ENCODE measurements around the gene EEA1. TPM values are rescaled to one million over a fixed set of nuclear protein-coding genes. Genes with fewer than 3 reads are reported as not detected.
A peak's percentile ranks its signal among the peaks of the same experiment; 100 is the strongest.

The EEA1 gene
- total RNA-seq, 1 donor from 2014 or later, result 23.0 TPM

DNA sequence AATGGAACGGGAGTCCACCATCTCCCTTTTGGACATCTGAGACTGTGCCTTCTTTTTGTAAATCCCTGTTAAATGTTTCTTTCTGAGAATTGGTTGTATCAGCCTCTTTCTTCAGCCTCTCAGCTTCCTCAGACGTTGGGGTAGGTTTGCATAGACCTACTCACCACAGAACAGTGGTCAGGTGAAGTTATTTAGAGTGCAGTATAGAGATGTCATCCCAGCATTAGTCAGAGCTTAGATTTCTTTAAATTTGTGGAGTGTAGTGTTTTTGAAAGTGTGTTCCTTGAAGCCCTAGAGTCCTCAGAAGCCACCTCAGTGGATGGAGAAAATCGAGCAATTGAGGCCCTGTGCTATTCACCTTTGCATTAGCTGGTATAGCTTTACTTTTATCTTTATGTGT lies 8.9 kb upstream of the EEA1 start:
- no peak for DNase-seq

DNA sequence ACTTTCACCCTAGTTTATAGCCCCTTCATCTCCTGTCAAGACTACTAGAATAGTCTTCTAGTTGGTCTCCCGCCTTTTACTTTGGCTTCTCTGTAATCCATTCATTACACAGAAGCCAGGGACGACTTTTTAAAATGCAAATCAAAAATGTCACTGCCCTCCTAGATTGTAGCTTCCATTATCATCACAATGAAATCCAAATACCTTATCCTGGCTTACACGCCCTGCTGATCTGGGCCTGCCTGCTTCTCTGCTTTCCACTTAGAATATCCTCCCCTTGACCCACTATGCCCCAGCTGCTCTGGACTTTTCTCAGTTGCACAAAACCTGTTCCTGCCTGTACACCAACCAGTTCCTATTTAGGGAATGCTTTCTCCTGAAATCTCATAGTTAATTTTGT lies 4.5 kb upstream of the EEA1 start:
- DNase-seq, result no peak

DNA sequence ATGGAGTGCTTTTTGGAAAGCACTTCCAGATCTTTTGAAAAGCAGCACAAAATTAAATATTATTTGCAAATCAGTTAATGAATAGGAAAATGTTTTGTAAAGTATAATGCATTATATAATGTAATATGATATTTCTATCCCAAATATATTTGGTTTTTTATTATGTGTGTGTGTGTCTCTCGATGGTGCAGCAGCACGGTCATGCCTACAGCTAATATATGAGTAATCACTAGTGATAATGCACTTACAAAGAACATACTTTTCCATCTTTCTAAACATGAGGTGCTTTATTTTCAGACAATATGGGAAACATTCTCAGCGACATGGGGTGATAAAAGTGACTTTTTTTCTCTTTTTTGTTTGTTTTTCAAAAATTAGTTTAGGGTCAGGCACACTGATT lies 1.3 kb upstream of the EEA1 start:
- no peak for DNase-seq

DNA sequence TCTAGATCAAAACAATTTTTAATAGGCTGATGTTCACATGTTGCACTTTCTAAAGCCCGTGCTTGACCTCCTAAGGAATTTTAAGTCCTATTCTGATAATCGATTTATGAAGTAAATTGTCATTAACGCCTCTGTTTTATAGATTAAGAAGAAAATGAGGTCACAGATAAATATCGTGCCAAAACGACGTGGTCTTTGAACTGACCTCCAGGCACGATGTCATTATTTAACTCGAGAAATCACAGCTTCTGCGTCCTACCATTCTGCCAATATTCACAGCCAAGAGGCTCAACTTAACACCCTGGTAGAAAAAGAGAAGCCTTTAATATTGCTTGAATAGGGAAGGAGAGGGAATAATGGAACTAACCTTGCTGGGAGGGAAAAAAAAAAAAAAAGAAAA lies 888 bp upstream of the EEA1 start:
- DNase-seq, result peak; percentile 34

DNA sequence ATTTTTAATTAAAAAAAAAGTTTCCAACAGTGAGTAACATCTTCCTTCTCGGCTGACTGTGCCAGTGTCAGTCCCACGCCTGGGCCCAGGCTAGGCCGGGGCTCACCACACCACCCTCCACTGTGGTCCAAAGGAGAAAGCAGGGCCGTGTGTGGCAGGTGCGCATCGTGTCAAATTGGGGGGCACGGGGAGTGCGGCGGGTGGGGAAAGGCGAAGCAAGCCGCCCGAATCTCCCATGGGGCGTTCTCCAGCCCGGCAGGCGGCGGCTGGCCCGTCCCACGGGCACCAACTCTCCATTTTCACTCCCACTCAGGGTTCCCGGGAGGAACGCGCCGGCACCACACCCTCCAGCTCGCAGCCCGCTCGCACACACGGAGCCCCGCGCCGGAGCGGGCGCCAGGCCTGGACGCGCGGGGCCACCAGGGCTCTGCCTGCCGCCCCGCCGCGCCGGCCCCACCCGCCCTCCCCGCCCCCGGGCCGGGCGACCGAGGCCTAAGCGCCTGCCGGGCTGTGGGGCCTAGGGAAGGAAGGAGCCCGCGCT lies 604 bp downstream of the EEA1 start:
- DNase-seq, result peak; percentile 49

DNA sequence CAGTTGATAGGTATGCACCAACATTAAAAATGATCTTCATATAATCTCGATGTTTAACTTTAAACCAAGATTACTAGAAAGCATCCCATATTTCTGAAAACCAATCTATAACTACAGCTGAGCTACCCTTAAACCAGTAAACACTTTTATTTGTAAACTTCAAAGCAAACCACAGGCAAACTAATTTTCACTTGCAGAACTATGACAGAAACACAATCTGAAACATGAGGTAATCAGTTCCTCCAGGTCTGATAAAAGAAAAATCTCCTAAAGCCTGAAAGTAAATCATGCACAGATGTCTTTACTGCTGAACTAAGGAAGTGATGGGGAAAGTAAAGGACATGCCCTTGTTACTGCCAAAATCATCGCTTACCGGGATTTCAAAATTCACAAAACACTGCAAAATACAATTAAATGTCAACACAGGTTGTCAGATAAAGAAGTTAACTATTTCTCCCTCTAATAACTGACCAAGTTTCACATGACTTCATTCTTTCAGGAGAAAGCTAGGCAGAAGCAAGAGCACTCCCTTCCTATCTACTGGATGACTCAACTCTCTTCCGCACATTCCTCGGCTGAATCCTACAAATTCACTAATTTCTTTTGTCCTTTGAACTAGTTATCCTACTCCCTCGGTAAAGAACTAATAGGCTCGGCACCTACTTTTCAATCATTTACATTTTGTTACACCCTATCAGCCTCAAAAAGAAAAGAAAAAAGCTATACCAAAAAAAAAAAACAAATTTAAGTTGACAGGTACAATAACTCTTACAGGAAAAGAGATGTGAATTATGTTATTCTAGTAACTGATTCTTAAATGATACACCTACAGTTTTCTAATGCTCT lies 1.4 kb downstream of the EEA1 start:
- DNase-seq, result peak; percentile 84

DNA sequence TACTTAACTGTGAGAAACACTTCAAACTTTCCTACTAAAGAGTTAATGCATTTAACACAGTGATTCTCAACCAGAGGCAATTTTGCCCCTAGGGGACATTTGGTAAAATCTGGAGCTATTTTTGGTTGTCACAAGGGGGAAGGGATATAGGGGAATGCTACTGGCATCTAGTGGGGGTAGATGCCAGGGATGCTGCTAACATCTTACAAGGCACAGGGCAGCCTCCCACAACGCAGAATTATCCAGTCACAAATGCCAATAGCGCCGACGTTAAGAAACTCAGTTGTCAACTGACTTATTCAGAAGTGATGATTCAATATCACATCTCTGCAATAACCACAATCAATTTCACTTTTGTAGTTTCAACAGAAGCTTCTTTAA lies 2.0 kb downstream of the EEA1 start:
- DNase-seq, result peak; percentile 56

DNA sequence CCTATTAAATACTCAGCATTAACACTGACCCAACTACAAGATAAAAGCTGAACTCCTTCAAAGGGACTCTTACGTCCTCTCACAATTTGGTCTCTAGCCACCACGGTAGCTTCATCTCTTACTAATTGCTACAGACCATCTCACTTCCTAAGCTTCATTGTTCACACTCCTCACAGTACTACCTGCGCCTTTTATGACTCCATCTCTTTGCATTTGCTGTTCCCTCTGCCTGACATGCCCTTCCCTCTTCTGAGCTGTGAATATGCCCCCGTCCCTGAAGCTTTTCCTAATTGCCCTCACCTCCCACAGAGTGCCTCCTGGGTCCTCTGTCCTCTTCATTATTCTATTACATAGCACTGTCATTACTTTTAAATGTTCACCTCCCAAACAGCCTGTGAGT lies 2.5 kb downstream of the EEA1 start:
- DNase-seq, result peak; percentile 7

DNA sequence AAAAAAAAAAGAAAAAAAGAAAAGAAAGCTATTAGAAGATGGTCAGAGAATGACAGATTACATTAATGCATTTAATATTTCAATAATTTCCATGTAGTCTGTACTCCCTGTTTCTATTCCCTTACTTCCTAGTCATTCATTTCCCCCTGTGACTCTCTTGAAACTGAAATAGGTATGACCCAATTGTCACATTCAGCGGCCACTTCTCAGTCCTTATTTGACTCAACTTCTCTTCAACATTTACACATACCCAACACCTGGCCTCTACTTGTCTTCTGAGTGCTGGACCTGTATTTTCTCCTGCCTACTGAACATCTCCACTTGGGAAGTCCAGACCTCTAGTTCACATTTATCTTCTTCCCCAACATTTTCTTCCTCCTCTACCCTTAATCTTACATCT lies 7.2 kb downstream of the EEA1 start:
- no peak for DNase-seq

DNA sequence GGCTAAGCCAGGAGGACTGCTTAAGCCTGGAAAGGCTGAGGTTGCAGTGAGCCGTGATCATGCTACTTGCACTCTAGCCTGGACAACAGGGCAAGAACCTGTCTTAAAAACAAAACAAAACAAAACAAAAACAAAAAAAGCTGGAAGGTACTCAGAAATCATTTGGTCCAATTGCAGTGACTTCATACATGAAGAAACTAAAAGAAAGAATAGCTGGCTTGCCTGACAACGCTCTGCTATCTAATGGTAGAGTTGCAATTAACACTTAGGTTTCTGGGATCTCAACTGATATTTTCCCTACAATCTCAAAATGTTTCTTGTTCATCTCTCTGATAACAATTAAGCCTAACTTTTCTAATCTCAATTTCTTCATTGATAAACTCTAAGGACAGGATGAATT lies 13.7 kb downstream of the EEA1 start:
- DNase-seq, result no peak

DNA sequence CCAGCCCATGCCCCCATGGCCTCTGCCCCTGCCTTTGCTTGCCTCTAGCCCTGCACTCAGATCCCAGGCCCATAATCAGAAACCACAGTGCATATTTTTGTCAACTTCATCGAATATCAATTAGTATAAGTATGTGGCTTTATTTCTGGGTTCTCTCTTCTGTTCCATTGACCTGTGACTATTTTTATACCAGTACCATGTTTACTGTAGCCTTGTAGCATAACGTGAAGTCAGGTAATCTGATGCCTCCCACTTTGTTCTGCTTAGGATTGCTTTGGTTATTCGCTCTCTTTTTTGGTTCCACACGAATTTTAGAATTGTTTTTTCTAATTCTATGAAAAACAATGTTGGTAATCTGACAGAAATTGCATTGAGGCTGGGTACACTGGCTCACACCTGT lies 14.9 kb downstream of the EEA1 start:
- no peak for DNase-seq

DNA sequence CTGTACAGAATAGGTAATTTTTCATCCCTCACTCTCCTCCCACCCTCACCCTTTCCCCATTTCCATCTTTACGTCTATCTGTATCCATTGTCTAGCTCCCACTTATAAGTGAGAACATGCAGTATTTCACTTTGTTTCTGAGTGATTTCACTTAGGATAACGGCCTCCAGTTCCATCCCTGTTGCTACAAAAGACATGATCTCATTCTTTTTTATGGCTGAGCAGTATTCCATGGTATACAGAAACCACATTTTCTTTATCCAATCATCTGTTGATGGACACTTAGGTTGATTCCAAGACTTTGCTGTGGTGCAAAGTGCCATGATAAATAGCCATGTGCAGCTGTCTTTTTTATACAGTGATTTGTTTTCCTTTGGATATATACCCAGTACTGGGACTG lies 16.4 kb downstream of the EEA1 start:
- DNase-seq, result no peak

DNA sequence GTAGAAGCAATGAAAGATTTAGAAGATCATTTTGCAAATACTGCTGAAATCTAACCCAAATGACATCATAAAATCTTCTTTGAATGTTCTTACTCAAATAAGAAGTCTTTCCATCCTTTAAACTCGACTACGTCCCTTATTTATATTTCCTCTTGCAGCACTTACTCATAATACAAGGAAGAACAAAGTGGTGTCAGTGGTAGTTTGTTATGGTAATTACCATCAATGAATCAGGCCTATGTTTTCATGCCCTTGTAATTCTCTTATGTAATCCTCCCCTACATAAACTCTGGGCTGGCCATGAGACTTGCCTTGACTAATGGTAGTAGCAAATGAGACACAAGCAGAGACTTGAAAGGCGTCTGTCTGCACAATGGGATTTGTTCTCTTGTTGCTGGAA lies 17.0 kb downstream of the EEA1 start:
- peak; percentile 23 for DNase-seq

DNA sequence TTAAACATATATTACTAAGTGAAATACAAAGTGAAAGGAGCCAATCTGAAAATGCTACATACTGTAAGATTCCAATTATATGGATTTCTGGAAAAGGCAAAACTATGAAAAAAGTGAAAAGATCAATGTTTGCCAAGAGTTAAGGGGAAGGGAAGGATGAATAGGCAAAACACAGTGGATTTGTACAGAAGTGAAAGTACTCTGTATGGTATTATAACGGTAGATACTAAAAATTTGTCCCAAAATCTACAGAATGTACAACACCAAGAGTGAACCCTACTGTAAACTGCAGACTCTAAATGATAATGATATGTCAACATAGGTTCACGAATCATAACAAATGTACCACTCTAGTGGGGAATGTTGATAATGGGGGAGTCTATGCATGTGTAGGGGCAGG lies 17.8 kb downstream of the EEA1 start:
- DNase-seq, result no peak

DNA sequence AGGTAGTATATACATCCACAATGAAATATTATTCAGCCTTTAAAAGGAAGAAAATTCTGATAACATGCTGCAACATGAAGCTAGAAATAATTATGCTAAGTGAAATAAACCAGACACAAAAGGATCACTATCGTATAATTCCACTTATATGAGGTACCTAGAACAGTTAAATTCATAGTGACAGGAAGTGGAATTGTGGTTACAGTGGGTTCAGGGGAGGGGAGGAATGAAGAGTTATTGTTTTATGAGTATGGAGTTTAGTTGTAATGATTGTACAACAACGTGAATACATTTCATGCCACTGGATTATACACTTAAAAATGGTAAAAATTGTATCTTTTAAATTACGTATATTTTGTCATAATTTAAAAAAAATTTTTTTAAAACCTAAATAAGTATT lies 21.0 kb downstream of the EEA1 start:
- DNase-seq, result no peak

DNA sequence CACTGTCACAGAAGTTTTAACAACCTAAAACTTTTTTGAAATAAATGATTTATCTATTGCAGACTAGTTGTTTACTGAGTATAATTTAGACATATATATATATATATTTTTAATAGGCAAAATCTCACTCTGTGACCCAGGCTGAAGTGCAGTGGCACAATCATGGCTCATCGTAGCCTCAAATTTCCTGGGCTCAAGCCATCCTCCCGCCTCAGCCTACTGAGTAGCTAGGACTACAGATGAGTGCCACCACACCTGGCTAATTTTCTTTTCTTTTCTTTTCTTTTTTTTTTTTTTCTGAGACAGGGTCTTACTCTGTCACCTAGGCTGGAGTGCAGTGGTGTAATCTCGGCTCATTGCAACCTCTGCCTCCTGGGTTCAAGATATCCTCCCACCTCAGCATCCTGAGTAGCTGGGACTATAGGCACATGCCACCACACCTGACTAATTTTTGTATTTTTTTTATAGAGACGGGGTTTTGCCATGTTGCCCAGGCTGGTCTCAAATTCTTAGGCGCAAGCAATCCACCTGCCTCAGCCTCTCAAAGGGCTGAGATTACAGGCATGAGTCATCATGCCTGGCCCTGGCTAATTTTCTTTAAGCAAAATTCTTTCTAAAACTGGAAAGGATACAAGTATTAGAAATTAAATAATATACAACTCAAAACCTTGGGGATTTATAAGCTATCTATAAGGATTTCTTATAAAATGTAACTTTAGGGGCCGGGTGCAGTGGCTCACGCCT lies 23.1 kb downstream of the EEA1 start:
- no peak for DNase-seq

DNA sequence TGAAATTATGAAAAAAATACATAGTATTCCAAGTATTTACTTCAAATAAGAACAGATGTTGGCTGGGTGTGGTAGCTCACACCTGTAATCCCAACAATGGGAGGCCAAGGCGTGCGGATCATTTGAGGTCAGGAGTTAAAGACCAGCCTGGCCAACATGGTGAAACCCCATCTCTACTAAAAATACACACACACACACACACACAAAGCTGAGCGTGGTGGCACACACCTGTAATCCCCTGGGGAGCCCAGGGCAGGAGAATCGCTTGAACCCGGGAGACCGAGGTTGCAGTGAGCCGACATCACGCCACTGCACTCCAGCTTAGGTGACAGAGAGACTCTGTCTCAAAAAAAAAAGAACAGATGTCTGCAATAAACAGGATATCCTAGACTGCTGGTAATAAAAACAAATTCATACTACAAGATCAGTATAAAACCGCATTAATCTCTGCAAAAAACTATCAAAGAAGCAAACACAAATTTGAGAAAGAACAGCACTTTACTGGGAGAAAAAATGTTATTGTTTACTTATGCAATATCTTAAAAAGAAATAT lies 23.8 kb downstream of the EEA1 start:
- DNase-seq, result no peak

DNA sequence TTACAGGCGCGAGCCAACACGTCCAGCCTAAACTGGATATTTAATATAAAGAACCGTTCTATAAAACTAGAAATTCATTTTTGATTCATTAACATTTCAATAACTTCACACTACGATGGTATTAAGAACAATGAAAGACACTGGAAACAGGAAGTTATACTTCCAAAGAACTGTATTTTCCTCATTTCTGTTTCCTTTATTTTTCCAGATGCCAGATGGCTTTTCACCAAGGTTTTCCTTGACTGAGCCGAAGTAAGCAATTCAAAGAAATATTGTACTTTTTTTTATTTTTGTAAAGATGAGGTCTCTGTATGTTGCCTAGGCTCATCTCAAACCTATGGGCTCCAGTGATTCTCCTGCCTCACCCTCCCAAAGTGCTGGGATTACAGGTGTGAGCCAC lies 28.2 kb downstream of the EEA1 start:
- DNase-seq, result peak; percentile 23

DNA sequence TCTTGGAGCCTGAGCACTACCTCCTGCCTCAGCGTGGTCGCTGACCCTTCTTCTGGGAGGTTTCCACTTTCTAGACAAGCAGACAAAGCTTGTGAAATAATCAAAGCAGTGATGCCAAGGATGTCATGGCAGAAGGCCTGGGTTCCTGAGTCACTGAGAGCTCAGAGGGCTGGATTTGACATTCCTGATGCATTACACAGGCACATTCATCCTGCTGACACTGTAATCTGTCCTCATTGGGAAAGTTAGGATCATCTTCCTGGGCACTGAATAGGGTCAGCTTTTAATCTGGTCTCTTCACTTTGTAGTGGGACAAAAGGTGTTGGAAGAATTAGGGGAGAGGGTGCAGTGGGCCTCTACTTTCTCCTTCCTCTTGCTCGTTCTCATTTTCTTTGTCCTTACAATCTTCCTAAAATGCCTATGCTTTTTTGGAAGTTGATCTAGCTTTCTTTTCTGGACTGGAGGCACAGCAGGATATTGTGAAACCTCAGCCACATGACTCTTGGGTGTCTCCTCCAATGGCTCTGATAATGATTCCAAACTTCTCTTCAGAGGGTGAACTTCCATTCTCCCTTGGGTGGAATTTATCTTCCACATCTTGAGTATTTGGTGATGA lies 29.6 kb downstream of the EEA1 start:
- DNase-seq, result peak; percentile 92

DNA sequence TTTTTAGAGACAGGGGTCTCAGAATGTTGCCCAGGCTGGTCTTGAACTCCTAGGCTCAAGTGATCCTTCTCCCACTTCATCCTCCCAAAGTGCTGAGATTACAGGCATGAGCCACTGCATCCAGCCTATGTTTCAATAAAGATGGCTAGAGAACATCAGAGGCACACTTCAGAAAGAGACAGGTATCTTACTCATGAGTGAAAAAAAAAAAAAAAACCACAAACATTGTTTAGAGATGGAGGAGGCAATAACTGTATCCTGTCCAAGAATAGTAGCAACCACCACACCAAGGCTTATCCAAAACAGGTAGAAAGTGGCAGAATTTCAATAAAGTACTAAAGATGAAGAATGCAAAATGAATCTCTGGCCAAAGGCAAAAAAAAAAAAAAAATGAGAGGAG lies 30.3 kb downstream of the EEA1 start:
- no peak for DNase-seq

DNA sequence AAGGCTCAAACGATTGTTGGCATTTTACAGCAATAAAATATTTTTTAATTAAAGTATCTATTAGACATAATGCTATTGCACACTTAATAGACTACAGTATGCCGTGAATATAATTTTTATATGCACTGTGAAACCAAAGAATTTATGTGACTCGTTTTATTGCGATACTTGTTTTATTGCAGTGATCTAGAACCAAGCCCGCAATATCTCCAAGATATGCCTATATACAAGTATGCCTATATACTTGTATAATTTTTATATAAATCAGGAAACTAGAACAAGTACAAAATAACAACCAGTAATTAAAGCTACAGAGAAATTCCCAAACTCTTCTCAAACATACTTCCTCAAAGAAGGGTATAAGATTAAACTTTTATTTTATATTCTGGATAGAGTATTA lies 31.3 kb downstream of the EEA1 start:
- no peak for DNase-seq

DNA sequence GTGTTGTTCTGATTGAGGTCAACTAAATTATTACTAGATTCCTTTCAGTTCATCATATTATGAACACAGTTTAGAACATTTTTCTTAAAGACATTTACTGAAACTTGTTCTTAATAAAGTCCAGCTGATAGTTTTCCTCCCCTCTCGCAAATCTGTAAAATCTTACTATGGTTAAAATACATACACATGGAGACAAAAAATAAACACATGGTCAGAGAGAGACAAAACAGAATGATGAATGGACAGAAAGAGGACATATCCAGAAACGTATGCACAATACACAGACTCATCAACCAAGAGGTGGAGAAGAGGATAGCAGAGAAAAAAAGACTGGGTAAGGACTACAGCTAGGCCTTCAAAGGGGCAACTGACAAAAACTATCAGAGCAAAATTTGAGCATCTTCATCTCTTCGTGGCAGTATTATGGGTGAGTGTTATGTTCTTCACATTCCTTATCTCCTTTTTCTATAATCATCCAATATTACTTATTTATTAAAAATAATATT lies 38.4 kb downstream of the EEA1 start:
- no peak for DNase-seq

DNA sequence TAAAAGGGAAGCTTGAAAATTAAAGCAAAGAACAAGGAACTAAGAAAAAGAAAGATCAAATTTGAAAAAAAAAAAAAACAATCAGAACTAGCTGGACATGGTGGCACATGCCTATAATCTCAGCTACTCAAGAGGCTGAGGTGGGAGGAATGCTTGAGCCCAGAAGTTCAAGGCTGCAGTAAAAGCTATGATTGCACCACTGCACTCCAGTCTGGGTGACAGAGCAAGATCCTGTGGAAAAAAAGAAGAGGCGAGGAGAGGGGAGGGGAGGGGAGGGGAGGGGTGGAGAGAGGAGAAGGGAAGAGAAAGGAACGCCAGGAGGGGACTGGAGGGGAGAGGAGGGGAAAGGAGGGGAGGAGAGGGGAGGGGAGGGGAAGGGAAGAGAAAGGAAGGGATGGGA lies 43.0 kb downstream of the EEA1 start:
- DNase-seq, result no peak
